Left renal cortex interstitium (tissue), 4 donors: ENCODE measurements around the gene LRRC8B. TPM values are rescaled to one million over a fixed set of nuclear protein-coding genes. Genes with fewer than 3 reads are reported as not detected.
"Not testable (repeated sequence)": the region's sequence is repeated elsewhere in the genome, so short reads cannot be mapped to it uniquely, and the experiment has no call there.

Experiments used
- DNase-seq, 4 donors: peaks; one replicate each; pipeline ENCODE4 v3.0.0-alpha.2; 2013; ENCODE audit warnings: low read depth in 4 of 4, low spot score in 2 of 4, missing footprints in 1 of 4
- polyA plus RNA-seq, 4 donors: library from polyadenylated mRNA; unstranded; fragments of 120-200 nt; gene quantifications; one replicate each; pipeline ENCODE4 v1.2.1, GENCODE V29; 2013; ENCODE audit not compliant: insufficient read length in 4 of 4

LRRC8B gene
- polyA plus RNA-seq, 4 donors: 8.2 to 9.3 (median 8.7) TPM

DNA sequence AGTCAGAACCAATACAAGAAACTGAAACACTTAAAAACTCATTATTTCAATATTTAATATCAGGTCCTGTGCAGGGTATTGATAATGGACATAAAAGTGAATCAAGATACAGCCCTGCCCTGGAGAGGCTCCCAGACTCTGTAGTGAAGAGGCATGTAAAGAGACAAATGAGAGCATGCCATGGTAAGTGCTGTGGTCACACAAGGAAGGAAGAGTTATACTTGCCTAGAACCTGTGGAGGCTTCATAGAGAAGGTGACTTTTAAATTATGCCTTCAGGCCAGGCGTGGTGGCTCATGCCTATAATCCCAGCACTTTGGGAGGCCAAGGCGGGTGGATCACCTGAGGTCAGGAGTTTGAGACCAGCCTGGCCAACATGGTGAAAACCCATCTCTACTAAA lies 105.0 kb downstream of the LRRC8B start:
- not testable (repeated sequence) for DNase-seq

DNA sequence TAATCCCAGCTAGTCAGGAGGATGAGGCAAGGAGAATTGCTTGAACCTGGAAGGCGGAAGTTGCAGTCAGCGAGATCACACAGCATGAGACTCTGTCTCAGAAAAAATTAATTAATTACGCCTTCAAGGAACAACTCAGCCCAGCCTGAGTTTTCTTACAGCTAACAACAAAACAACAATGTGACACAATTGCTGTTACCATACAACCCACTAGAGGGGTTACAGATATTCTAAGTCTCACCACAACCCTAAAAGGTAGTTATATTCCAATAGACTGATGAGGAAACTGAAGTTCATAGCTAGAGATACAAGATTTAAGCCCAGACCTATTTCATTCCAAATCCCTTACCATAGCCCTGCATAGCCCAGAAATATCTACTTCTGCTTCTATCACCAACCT lies 105.4 kb downstream of the LRRC8B start:
- DNase-seq: no peak

DNA sequence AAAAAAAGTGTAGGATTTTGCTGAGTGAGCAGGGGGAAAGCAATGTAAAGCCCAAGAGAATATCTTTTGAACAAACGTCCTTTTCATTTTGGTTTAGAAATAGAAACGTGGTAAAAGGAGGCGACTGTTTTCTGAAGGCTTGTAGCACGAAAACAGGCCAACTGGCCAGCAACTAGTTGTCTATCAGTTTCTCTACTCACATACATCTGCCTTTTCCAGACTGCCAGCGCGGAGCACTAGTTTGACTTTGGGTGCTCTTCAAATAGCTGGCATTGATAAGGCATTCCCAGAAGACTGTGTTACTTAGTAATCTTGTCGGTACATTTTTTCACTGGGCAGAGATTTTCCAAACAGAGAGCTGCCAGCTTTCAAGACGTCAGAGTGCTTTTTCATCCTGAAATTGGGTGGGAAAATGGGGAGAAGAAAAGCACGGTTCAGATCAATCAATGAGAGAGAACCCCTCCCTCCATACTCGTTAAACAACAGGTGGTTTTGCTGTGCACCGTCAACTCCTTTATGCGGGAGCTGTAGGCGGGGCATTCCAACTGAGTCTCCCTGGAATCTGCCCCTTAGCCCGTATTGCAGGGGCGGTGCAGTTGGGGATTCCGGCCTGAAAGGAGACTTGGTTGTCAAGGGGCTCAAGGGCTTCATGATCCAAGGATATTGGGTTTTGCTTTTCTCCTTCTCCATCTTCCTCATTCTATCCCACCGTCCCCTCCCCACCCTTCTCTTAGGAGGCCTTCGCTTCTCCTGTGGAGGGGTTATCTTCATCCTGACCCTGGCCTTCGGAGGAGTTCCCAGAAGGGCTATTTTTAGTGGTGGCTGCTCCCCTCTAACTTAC lies 107.4 kb downstream of the LRRC8B start:
- DNase-seq: peak in 3 of 4 donors; percentile 3 to 48 (median 18)

DNA sequence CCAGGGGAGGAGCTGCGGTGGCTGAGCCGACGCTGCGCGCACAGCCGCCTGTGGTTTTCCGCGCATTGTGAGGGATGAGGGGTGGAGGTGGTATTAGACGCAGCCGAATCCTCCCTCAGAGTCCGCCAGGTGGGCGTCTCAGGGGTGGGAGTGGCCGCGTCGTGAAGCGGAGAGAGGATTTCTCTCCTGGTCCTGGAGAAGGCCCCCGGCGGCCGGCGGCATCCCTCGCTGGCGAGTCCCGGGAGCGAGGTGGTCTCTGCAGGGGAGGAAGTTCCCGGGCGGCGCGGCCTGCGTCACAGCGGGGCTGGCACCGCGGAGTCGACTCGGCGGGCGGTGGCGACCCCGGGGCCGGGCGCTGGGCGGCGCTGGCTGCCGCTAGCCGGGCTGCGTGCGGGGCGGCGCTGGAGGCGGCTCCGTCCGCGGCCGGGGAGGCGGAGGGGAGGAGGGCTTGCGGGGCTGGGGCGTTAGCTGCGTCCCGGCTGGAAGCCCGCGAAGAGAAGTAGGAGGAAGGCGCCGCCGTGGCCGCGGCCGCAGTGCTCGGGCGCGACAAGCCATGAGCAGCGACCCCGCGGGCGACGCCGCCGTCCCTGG lies 108.1 kb downstream of the LRRC8B start, which contains the start of gene LRRC8C:
TSS of gene LRRC8C (plus strand) at position 464 of the 591 bp plus-strand sequence. CDS start 53,354 bp downstream, outside the sequence.
- peak; percentile 39 to 68 (median 62) for DNase-seq

- DNase-seq: peak; percentile 0 to 46 (median 30)
Observed at GRCh38 chr1:89633248-89633799, 108.7 kb downstream of the LRRC8B start.

GRCh38 chr1:89633800-89634625 lies 109.4 kb downstream of the LRRC8B start:
- peak; percentile 9 to 50 (median 30) for DNase-seq

GRCh38 chr1:89635825-89636815 lies 111.5 kb downstream of the LRRC8B start:
- DNase-seq: no peak

DNA sequence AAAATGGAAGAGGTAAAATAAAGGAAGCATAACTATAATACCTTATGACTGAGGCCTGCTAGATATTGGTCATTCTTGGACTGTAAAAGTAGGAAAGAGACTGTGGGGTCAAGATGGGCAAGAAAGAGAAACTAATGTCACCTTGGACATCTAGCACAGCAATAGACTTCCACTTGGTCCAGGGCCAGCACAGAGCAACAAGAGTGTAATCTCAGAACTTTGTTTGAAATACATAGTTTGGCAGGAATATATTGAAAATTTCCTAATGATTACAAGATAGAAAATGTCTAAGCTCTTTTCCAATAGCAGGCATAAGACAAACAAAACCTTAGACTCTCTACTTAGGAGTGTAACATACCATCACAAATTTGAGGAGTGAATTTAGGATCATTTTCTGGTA lies 112.9 kb downstream of the LRRC8B start:
- no peak for DNase-seq

GRCh38 chr1:89640440-89640839 lies 115.8 kb downstream of the LRRC8B start:
- no peak for DNase-seq

DNA sequence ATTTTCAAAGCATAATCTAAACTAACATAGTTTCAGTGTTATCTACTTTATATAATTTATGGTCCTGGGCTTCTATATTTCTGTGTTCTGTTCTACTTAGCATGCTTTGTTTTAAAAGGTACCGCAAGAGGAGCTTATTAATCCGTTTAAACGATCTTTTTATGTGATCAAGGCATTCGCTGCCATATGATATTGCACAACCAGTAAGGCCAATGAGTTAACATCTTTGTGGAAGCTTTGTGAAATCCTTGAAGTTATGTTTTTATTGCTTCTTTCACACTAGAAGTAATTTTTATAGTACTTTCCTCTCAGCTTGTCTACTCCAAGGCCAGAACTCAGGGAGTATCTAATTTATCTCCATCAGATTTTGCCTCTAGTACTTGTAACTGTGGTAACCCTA lies 117.2 kb downstream of the LRRC8B start:
- DNase-seq: no peak

- no peak for DNase-seq
Observed at GRCh38 chr1:89643577-89643976, 118.9 kb downstream of the LRRC8B start.

GRCh38 chr1:89644119-89644814 lies 119.6 kb downstream of the LRRC8B start:
- DNase-seq: no peak

GRCh38 chr1:89646259-89646658 lies 121.6 kb downstream of the LRRC8B start:
- no peak for DNase-seq

Other genes starting within 250 kb of the LRRC8B start
- under 1 TPM in 3 of 4 donors, not detected in 1; 0.03 to 0.05 (median 0.04) TPM for gene GBP6, start 160.8 kb upstream of the LRRC8B start, polyA plus RNA-seq
- gene LRRC8C, start 108.3 kb downstream of the LRRC8B start, polyA plus RNA-seq: 1 to 10 TPM; 6.7 to 7.3 (median 6.9) TPM